Measurements from ENCODE around the gene MYEOV.
A peak's percentile ranks its signal among the peaks of the same experiment; 100 is the strongest.

The MYEOV gene

GRCh38 chr11:69293819-69294505 is at the start of gene MYEOV:
TSS of gene MYEOV (plus strand) at chr11:69294155. CDS start at chr11:69295355, 1,200 bp downstream.
- peak; percentile 47 for DNase-seq

- DNase-seq, result no peak
Measured at GRCh38 chr11:69244266-69244665, 49.7 kb upstream of the MYEOV start.

GRCh38 chr11:69245041-69245440 is 48.9 kb upstream of the MYEOV start:
- DNase-seq, result no peak

- DNase-seq, result no peak
Measured at GRCh38 chr11:69245491-69246345, 48.2 kb upstream of the MYEOV start.

GRCh38 chr11:69249311-69250185 is 44.4 kb upstream of the MYEOV start:
- DNase-seq, result no peak

- DNase-seq, result no peak
Measured at GRCh38 chr11:69250186-69251056, 43.5 kb upstream of the MYEOV start.

- DNase-seq, result no peak
Measured at GRCh38 chr11:69251057-69251393, 42.9 kb upstream of the MYEOV start.

GRCh38 chr11:69251639-69252489 is 42.1 kb upstream of the MYEOV start:
- DNase-seq, result no peak

GRCh38 chr11:69252490-69252837 is 41.5 kb upstream of the MYEOV start:
- no peak for DNase-seq

GRCh38 chr11:69253028-69253427 is 40.9 kb upstream of the MYEOV start:
- no peak for DNase-seq

- no peak for DNase-seq
Measured at GRCh38 chr11:69257134-69257533, 36.8 kb upstream of the MYEOV start.

- no peak for DNase-seq
Measured at GRCh38 chr11:69257838-69258658, 35.9 kb upstream of the MYEOV start.

GRCh38 chr11:69259096-69259495 is 34.9 kb upstream of the MYEOV start:
- DNase-seq, result no peak

GRCh38 chr11:69260622-69261021 is 33.3 kb upstream of the MYEOV start:
- no peak for DNase-seq

GRCh38 chr11:69261116-69261515 is 32.8 kb upstream of the MYEOV start:
- DNase-seq, result no peak

- DNase-seq, result no peak
Measured at GRCh38 chr11:69262918-69263735, 30.8 kb upstream of the MYEOV start.

GRCh38 chr11:69263736-69264052 is 30.3 kb upstream of the MYEOV start:
- no peak for DNase-seq

- DNase-seq, result no peak
Measured at GRCh38 chr11:69264486-69264885, 29.5 kb upstream of the MYEOV start.

- DNase-seq, result no peak
Measured at GRCh38 chr11:69265210-69265609, 28.7 kb upstream of the MYEOV start.
